MCF 10A (cell line): ENCODE results near the gene COQ7. TPM values are rescaled to one million over a fixed set of nuclear protein-coding genes. Genes with fewer than 3 reads are reported as not detected.

Source experiments
- BruUV-seq: library from RNA; stranded (reverse); fragments of 400-500 nt; replicated peaks from 2 replicates; lab custom pipeline; 2021; lab: Mats Ljungman, UMichigan
- CTCF ChIA-PET: fragments of 300-600 bp; sonication (Branson Sonifier 250); formaldehyde crosslinking; extraction: SDS; loops from one replicate; lab custom pipeline; 2021; ENCODE audit warnings: antibody characterized with exemption, inconsistent platforms; lab: Yijun Ruan, JAX
- POLR2A ChIA-PET: fragments of 300-600, 350-650 bp; sonication (Branson Sonifier 250); formaldehyde crosslinking; extraction: SDS; loops from one replicate; lab custom pipeline; 2020; ENCODE audit warnings: antibody characterized with exemption, inconsistent platforms; lab: Yijun Ruan, JAX
- DNase-seq: peaks from one replicate; pipeline ENCODE4 v3.0.0-alpha.2; 2018; ENCODE audit not compliant: unreplicated experiment
- H3K27ac Mint-ChIP-seq: one replicate; pipeline ENCODE4 v1.8.0; 2022; ENCODE audit warnings: mild to moderate bottlenecking, low read depth, mixed read lengths; ENCODE audit not compliant: unreplicated experiment
- H3K27me3 Mint-ChIP-seq: one replicate; pipeline ENCODE4 v1.8.0; 2022; ENCODE audit warnings: mixed read lengths; ENCODE audit not compliant: insufficient read depth, unreplicated experiment
- H3K36me3 Mint-ChIP-seq: one replicate; pipeline ENCODE4 v1.8.0; 2022; ENCODE audit warnings: mild to moderate bottlenecking, moderate library complexity, mixed read lengths; ENCODE audit not compliant: insufficient read depth, unreplicated experiment
- H3K4me1 Mint-ChIP-seq: one replicate; pipeline ENCODE4 v1.8.0; 2022; ENCODE audit warnings: mixed read lengths; ENCODE audit not compliant: insufficient read depth, unreplicated experiment
- H3K4me3 Mint-ChIP-seq: one replicate; pipeline ENCODE4 v1.8.0; 2022; ENCODE audit warnings: mild to moderate bottlenecking, moderate library complexity, mixed read lengths; ENCODE audit not compliant: unreplicated experiment
- H3K9me3 Mint-ChIP-seq: one replicate; pipeline ENCODE4 v1.8.0; 2022; ENCODE audit warnings: mixed read lengths; ENCODE audit not compliant: unreplicated experiment
- intact Hi-C: fragments of 100-400 bp; cut with micrococcal nuclease; formaldehyde crosslinking; loops from 2 replicates; pipeline ENCODE4 v1.14.1; 2022
- total RNA-seq: library from RNA; stranded (reverse); gene quantifications from 2 replicates; pipeline ENCODE4 v1.2.3, GENCODE V29; 2022
- TF ChIP-seq, protein P1 (sequence below): fragments of 200-600 bp; IDR thresholded peaks from one replicate; pipeline ENCODE4 v1.8.0; 2022; ENCODE audit warnings: antibody characterized with exemption, mild to moderate bottlenecking; ENCODE audit not compliant: unreplicated experiment

The COQ7 gene
- total RNA-seq, 1 experiment from 2014 or later: 21.4 TPM

- DNase-seq: no peak
- TF ChIP-seq, protein P1, sequence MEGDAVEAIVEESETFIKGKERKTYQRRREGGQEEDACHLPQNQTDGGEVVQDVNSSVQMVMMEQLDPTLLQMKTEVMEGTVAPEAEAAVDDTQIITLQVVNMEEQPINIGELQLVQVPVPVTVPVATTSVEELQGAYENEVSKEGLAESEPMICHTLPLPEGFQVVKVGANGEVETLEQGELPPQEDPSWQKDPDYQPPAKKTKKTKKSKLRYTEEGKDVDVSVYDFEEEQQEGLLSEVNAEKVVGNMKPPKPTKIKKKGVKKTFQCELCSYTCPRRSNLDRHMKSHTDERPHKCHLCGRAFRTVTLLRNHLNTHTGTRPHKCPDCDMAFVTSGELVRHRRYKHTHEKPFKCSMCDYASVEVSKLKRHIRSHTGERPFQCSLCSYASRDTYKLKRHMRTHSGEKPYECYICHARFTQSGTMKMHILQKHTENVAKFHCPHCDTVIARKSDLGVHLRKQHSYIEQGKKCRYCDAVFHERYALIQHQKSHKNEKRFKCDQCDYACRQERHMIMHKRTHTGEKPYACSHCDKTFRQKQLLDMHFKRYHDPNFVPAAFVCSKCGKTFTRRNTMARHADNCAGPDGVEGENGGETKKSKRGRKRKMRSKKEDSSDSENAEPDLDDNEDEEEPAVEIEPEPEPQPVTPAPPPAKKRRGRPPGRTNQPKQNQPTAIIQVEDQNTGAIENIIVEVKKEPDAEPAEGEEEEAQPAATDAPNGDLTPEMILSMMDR: no peak
- no peak overlapping the region for H3K27ac Mint-ChIP-seq
- no peaks in the 10 kb centered on the region for H3K9me3 Mint-ChIP-seq
- ChIA-PET POLR2A (no interaction called here), CTCF (interaction anchor here (0.9 to 1.2 kb wide), 2 partner anchors 10 to 53 kb away, joined by 4 read pairs; no protein-coding TSS in a partner anchor)
- intact Hi-C loops: no loop called here
- peaks cover 7% of the 10 kb centered on the region for H3K36me3 Mint-ChIP-seq
- no TSS peak for BruUV-seq
- no peak overlapping the region for H3K4me3 Mint-ChIP-seq
- H3K4me1 Mint-ChIP-seq: peaks cover 28% of the 10 kb centered on the region
- no peaks in the 10 kb centered on the region for H3K27me3 Mint-ChIP-seq
These were observed 59.8 kb downstream of the COQ7 start for GRCh38 chr16:19127205-19127604.

DNA sequence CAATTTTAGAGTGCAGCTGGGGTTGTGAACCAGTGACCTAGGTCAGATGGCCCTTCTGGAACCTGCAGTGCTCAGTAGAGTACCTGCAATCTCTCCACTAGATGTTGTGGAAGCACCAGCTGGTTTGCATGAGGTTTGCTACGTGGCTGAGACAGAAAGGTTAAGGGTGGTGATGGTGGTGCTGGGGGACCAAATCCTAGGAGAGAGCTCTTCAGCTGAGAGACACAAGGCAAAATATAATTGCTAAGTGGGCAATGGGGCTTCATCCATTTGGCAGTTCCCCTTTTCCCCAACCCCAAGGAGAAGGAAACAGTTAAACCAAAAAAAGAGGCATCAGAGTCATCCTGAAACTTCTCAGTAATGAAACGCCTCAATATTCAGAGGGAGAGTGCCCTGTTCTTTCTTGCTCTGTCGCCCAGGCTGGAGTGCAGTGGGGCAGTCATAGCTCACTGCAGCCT is 60.3 kb downstream of the COQ7 start:
- ChIA-PET POLR2A (interaction anchor here (1.2 kb wide), 1 partner anchor 11 kb away, joined by 3 read pairs; no protein-coding TSS in a partner anchor), CTCF (interaction anchor here (0.9 to 1.2 kb wide), 3 partner anchors 10 to 54 kb away, joined by 3 to 4 read pairs (median 4); no protein-coding TSS in a partner anchor)
- DNase-seq: no peak
- Mint-ChIP-seq H3K9me3 (no peaks in the 10 kb centered on the region), H3K4me1 (peaks cover 23% of the 10 kb centered on the region), H3K4me3 (no peak overlapping the region), H3K36me3 (peaks cover 4% of the 10 kb centered on the region), H3K27ac (no peak overlapping the region), H3K27me3 (no peaks in the 10 kb centered on the region)
- TF ChIP-seq, protein P1: no peak
- no TSS peak for BruUV-seq
- intact Hi-C loops: no loop called here

DNA sequence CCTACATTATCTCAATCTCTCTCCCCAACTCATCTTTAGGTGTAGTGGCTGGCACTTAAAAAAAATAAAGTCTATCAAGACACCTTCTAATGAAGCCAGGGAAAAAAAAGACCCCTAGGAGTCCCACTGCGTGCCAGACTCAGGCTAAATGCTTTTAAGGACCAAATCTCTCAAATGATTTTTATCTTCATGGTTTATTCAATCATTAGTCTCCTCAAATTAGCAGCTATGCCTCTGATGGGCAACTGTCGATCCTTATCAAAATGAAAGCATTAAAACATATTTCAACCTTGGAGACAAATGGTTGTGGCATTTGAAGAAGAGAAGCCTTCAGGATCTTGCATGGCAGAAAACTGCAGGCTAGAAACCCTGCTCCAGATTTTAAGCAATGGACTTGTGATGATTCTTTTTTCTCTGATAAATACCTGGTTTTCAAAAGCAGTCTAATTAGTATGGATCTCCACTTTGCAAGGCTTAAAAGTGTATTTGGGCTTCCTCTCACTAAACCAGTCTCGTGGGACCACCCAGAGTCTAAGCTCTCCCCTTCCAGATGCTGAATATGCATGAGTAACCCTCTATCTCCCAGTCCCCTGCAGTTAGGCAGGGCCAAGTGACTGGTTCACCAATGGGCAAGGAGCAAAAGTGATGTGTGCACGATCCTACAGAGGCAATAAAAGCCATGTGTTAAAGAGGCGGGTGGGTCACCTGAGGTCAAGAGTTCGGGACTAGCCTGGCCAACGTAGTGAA is 61.2 kb downstream of the COQ7 start:
- H3K27ac Mint-ChIP-seq: no peak overlapping the region
- ChIA-PET CTCF (interaction anchor here (0.8 to 1.1 kb wide), 2 partner anchors 51 to 1257 kb away, joined by 3 read pairs; no protein-coding TSS in a partner anchor), POLR2A (interaction anchor here (1.2 kb wide), 1 partner anchor 10 kb away, joined by 3 read pairs; no protein-coding TSS in a partner anchor)
- H3K4me1 Mint-ChIP-seq: peaks cover 23% of the 10 kb centered on the region
- DNase-seq: no peak
- no TSS peak for BruUV-seq
- TF ChIP-seq, protein P1: no peak
- no peaks in the 10 kb centered on the region for H3K27me3 Mint-ChIP-seq
- no peaks in the 10 kb centered on the region for H3K9me3 Mint-ChIP-seq
- no peaks in the 10 kb centered on the region for H3K36me3 Mint-ChIP-seq
- intact Hi-C loops: no loop called here
- H3K4me3 Mint-ChIP-seq: no peak overlapping the region

Other genes starting within 250 kb of the COQ7 start
- 104 and 110 TPM in 2 replicates for gene SMG1, start 141.2 kb upstream of the COQ7 start, total RNA-seq
- 4.1 and 6.0 TPM in 2 replicates for gene TMC7, start 83.7 kb upstream of the COQ7 start, total RNA-seq
- 49.3 and 53.7 TPM in 2 replicates for gene ITPRIPL2, start 46.4 kb downstream of the COQ7 start, total RNA-seq
- not detected in 2 replicates for gene SYT17, start 100.6 kb downstream of the COQ7 start, total RNA-seq
- gene CLEC19A, start 218.1 kb downstream of the COQ7 start, total RNA-seq: not detected in 2 replicates